ENCODE measurements around the gene TMEM53. TPM values are rescaled to one million over a fixed set of nuclear protein-coding genes. Genes with fewer than 3 reads are reported as not detected.
"Not testable (repeated sequence)": the region's sequence is repeated elsewhere in the genome, so short reads cannot be mapped to it uniquely, and the experiment has no call there.

TMEM53 gene
- total RNA-seq, 2 donors from 2014 or later = 3.9 to 12.9 TPM

GRCh38 chr1:44707112-44707881 lies 33.0 kb upstream of the TMEM53 start:
- Histone ChIP-seq H3K36me3 (no peaks in the 10 kb centered on the region), H3K27me3 (replicated peaks; ENCODE audit: insufficient read depth) (no peaks in the 10 kb centered on the region), H3K27ac (peak overlapping the region in 1 of 2 donors; percentile 19), H3K4me3 (no peak overlapping the region), H3K4me1 (ENCODE audit: control insufficient read depth in 1 of 2, low read depth in 2 of 2) (peaks cover 0 to 12% of the 10 kb centered on the region in 2 donors), H3K9me3 (no peaks in the 10 kb centered on the region)
- ATAC-seq (ENCODE audit: insufficient number of reproducible peaks, low FRiP score, low read depth) (no peak), DNase-seq (ENCODE audit: low spot score) (no peak)
- TF ChIP-seq CTCF (IDR thresholded peaks at IDR 0.05) = no peak

GRCh38 chr1:44705938-44706337 lies 31.7 kb upstream of the TMEM53 start:
- Histone ChIP-seq H3K4me3 (no peak overlapping the region), H3K27me3 (replicated peaks; ENCODE audit: insufficient read depth) (no peaks in the 10 kb centered on the region), H3K9me3 (no peaks in the 10 kb centered on the region), H3K4me1 (ENCODE audit: control insufficient read depth in 1 of 2, low read depth in 2 of 2) (peaks cover 0 to 12% of the 10 kb centered on the region in 2 donors), H3K27ac (no peak overlapping the region), H3K36me3 (no peaks in the 10 kb centered on the region)
- TF ChIP-seq CTCF (IDR thresholded peaks at IDR 0.05) = no peak
- no peak for DNase-seq (ENCODE audit: low spot score)
- no peak for ATAC-seq (ENCODE audit: insufficient number of reproducible peaks, low FRiP score, low read depth)

GRCh38 chr1:44705470-44705869 lies 31.2 kb upstream of the TMEM53 start:
- ATAC-seq (ENCODE audit: insufficient number of reproducible peaks, low FRiP score, low read depth) = no peak
- H3K4me1 ChIP-seq (ENCODE audit: control insufficient read depth in 1 of 2, low read depth in 2 of 2) = peaks cover 0 to 12% of the 10 kb centered on the region in 2 donors

GRCh38 chr1:44701141-44701573 lies 26.9 kb upstream of the TMEM53 start:
- no peak for TF ChIP-seq CTCF (IDR thresholded peaks at IDR 0.05)
- H3K27me3 ChIP-seq (replicated peaks; ENCODE audit: insufficient read depth) = no peaks in the 10 kb centered on the region
- H3K4me1 ChIP-seq (ENCODE audit: control insufficient read depth in 1 of 2, low read depth in 2 of 2) = no peaks in the 10 kb centered on the region
- no peaks in the 10 kb centered on the region for H3K9me3 ChIP-seq
- no peak overlapping the region for H3K4me3 ChIP-seq
- DNase-seq (ENCODE audit: low spot score) (no peak), ATAC-seq (ENCODE audit: insufficient number of reproducible peaks, low FRiP score, low read depth) (no peak)
- H3K36me3 ChIP-seq = no peaks in the 10 kb centered on the region
- H3K27ac ChIP-seq = no peak overlapping the region

More at GRCh38 chr1:44705470-44705869, 31.2 kb upstream of the TMEM53 start:
- Histone ChIP-seq H3K36me3 (no peaks in the 10 kb centered on the region), H3K27ac (no peak overlapping the region), H3K4me3 (no peak overlapping the region), H3K9me3 (no peaks in the 10 kb centered on the region), H3K27me3 (replicated peaks; ENCODE audit: insufficient read depth) (no peaks in the 10 kb centered on the region)
- no peak for DNase-seq (ENCODE audit: low spot score)
- no peak for TF ChIP-seq CTCF (IDR thresholded peaks at IDR 0.05)

- Histone ChIP-seq H3K36me3 (no peaks in the 10 kb centered on the region), H3K4me3 (no peak overlapping the region), H3K9me3 (no peaks in the 10 kb centered on the region), H3K27me3 (replicated peaks; ENCODE audit: insufficient read depth) (no peaks in the 10 kb centered on the region), H3K27ac (no peak overlapping the region), H3K4me1 (ENCODE audit: control insufficient read depth in 1 of 2, low read depth in 2 of 2) (no peaks in the 10 kb centered on the region)
- ATAC-seq (ENCODE audit: insufficient number of reproducible peaks, low FRiP score, low read depth) = no peak
- TF ChIP-seq CTCF (IDR thresholded peaks at IDR 0.05) = no peak
- no peak for DNase-seq (ENCODE audit: low spot score)
These were observed 26.3 kb upstream of the TMEM53 start for GRCh38 chr1:44700573-44700972.

- not testable (repeated sequence) for H3K4me3 ChIP-seq; H3K27me3 ChIP-seq (replicated peaks; ENCODE audit: insufficient read depth); H3K4me1 ChIP-seq (ENCODE audit: control insufficient read depth in 1 of 2, low read depth in 2 of 2); ATAC-seq (ENCODE audit: insufficient number of reproducible peaks, low FRiP score, low read depth); H3K36me3 ChIP-seq; H3K27ac ChIP-seq; DNase-seq (ENCODE audit: low spot score); H3K9me3 ChIP-seq
These were observed 25.1 kb upstream of the TMEM53 start for GRCh38 chr1:44699375-44699774.
